CD4-positive, alpha-beta memory T cell (primary cell): ENCODE measurements around the gene GSTA1. TPM values are rescaled to one million over a fixed set of nuclear protein-coding genes. Genes with fewer than 3 reads are reported as not detected.
"Not testable (repeated sequence)": the region's sequence is repeated elsewhere in the genome, so short reads cannot be mapped to it uniquely, and the experiment has no call there.

Experiments
- CTCF ChIA-PET: fragments of 350-600 bp; sonication (Branson Sonifier 250); formaldehyde crosslinking; loops from one replicate; lab custom pipeline; 2021; ENCODE audit warnings: inconsistent platforms; ENCODE audit not compliant: partially characterized antibody; lab: Charles Lee
- POLR2A ChIA-PET: fragments of 350-600 bp; sonication (Branson Sonifier 250); formaldehyde crosslinking; loops from one replicate; lab custom pipeline; 2021; ENCODE audit not compliant: partially characterized antibody; lab: Charles Lee
- DNase-seq, 5 donors: peaks; one replicate each; pipeline versions ENCODE4 v3.0.0 to v3.0.0-alpha.2; 2020 to 2022; ENCODE audit warnings: mixed read lengths in 1 of 5
- H3K27ac ChIP-seq: one replicate; pipeline ENCODE4 v1.7.0; 2013; ENCODE audit warnings: low read depth, low read length
- H3K27me3 ChIP-seq: 2 replicates; pipeline ENCODE4 v1.7.0; 2013; ENCODE audit warnings: mild to moderate bottlenecking, low read length, moderate library complexity; ENCODE audit not compliant: insufficient read depth
- H3K36me3 ChIP-seq: 2 replicates; pipeline ENCODE4 v1.7.0; 2013; ENCODE audit warnings: mild to moderate bottlenecking, low read length, moderate library complexity; ENCODE audit not compliant: insufficient read depth
- H3K4me1 ChIP-seq: 2 replicates; pipeline ENCODE4 v1.7.0; 2013; ENCODE audit warnings: mild to moderate bottlenecking, low read length, moderate library complexity; ENCODE audit not compliant: insufficient read depth
- H3K4me3 ChIP-seq, 2 donors: one replicate each; pipeline ENCODE4 v1.7.0; 2013; ENCODE audit warnings: low read length in 2 of 2, mild to moderate bottlenecking in 1 of 2
- H3K9me3 ChIP-seq, 2 donors: one replicate each; pipeline ENCODE4 v1.7.0; 2013; ENCODE audit warnings: low read length in 2 of 2, control low read depth in 1 of 2; ENCODE audit not compliant: control insufficient read depth in 1 of 2
- H3K27ac Mint-ChIP-seq, 7 donors: one replicate each; pipeline ENCODE4 v1.8.0; 2020 to 2021; ENCODE audit warnings: mixed read lengths in 7 of 7, mild to moderate bottlenecking in 6 of 7, inconsistent platforms in 3 of 7, moderate library complexity in 3 of 7
- H3K27me3 Mint-ChIP-seq, 2 donors: one replicate each; pipeline ENCODE4 v1.8.0; 2020 to 2021; ENCODE audit warnings: mixed read lengths in 2 of 2
- H3K36me3 Mint-ChIP-seq, 2 donors: one replicate each; pipeline ENCODE4 v1.8.0; 2020 to 2021; ENCODE audit warnings: mixed read lengths in 2 of 2, inconsistent platforms in 1 of 2, mild to moderate bottlenecking in 1 of 2
- H3K4me1 Mint-ChIP-seq, 4 donors: one replicate each; pipeline ENCODE4 v1.8.0; 2020 to 2021; ENCODE audit warnings: mixed read lengths in 4 of 4, mild to moderate bottlenecking in 1 of 4
- H3K4me3 Mint-ChIP-seq, 8 donors: one replicate each; pipeline ENCODE4 v1.8.0; 2020 to 2021; ENCODE audit warnings: mixed read lengths in 8 of 8, mild to moderate bottlenecking in 7 of 8, moderate library complexity in 6 of 8, inconsistent platforms in 3 of 8
- H3K9me3 Mint-ChIP-seq, 8 donors: one replicate each; pipeline ENCODE4 v1.8.0; 2020 to 2021; ENCODE audit warnings: mixed read lengths in 8 of 8, mild to moderate bottlenecking in 5 of 8, inconsistent platforms in 3 of 8, moderate library complexity in 1 of 8
- intact Hi-C: fragments of 100-400 bp; cut with micrococcal nuclease; formaldehyde crosslinking; loops from one replicate; pipeline ENCODE4 v1.15.1; 2023
- polyA plus RNA-seq, 2 donors: library from polyadenylated mRNA; unstranded; fragments of 300-500 nt; fragmentation: Illumina TruSeq; gene quantifications; one replicate each; pipeline ENCODE4 v1.2.3, GENCODE V29; 2021
- total RNA-seq, 2 experiments: library from RNA; stranded (reverse); gene quantifications; one replicate each; pipeline ENCODE4 v1.2.3, GENCODE V29; 2021

GSTA1 gene
- total and polyA plus RNA-seq, 4 experiments from 2014 or later, result not detected

DNA sequence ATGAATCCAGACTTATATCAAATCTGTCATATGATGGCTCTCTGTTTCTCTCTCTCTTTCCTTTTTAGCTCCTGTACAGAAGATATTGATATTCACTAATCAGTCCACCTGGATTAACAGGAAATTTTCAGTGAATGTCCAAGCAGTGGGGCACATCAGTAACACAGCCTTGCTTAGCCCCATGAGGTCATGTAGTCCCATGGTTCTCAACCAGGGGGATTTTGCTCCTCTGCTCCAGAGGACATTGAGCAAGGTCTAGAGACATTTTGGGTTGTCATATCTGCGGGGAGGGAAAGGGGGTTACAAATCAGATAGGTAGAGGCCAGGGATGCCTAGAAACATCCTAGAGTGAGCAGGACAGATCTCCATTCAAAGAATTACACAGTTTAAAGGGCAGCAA, 810 bp downstream of the GSTA1 start:
- no peak for DNase-seq
- intact Hi-C loops, result no loop called here
- H3K4me1 ChIP-seq, result no peaks in the 10 kb centered on the region
- no peaks in the 10 kb centered on the region for H3K9me3 ChIP-seq
- no peak overlapping the region for H3K4me3 ChIP-seq
- H3K27me3 Mint-ChIP-seq, result peaks cover 19 to 27% of the 10 kb centered on the region in 2 donors
- H3K27ac Mint-ChIP-seq, result no peak overlapping the region
- H3K9me3 Mint-ChIP-seq, result no peaks in the 10 kb centered on the region
- no peaks in the 10 kb centered on the region for H3K27me3 ChIP-seq
- ChIA-PET CTCF (no interaction called here), POLR2A (no interaction called here)
- H3K4me1 Mint-ChIP-seq, result no peaks in the 10 kb centered on the region
- H3K36me3 ChIP-seq, result no peaks in the 10 kb centered on the region
- no peaks in the 10 kb centered on the region for H3K36me3 Mint-ChIP-seq
- H3K4me3 Mint-ChIP-seq, result no peak overlapping the region
- no peak overlapping the region for H3K27ac ChIP-seq

DNA sequence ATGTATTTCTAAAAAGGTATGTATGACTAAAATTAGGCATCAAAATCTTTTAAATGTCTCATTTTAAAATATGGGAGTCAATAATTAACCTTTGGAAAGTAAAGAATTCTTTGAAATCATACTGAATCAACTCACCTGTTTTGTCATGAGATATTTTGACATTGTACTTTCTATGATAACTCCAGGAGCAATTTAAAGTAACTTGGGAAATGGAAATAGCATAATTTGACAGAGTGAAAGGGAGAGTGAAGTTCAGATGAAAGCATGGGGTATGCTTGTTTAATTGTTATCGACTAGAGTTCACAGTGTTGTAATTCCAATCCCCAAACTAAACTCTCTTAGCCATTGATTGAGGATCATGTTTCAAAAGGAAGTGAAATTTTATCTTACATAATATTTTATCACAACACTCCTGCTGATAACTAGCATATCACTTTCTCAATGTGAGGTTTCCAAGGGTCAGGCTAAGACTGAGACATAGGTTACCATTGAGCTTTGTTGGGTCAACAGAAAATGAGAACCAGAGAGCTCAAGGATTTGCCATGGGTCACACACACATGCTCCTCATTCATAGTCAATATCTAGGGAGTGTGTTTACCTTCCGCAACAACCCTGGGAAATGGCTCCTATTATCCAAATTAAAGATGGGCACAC, 2.3 kb downstream of the GSTA1 start:
- Mint-ChIP-seq H3K9me3 (no peaks in the 10 kb centered on the region), H3K4me1 (no peaks in the 10 kb centered on the region), H3K27ac (no peak overlapping the region), H3K4me3 (no peak overlapping the region), H3K27me3 (peaks cover 20 to 31% of the 10 kb centered on the region in 2 donors), H3K36me3 (no peaks in the 10 kb centered on the region)
- Histone ChIP-seq H3K9me3 (no peaks in the 10 kb centered on the region), H3K36me3 (no peaks in the 10 kb centered on the region), H3K4me3 (no peak overlapping the region), H3K27me3 (no peaks in the 10 kb centered on the region), H3K4me1 (no peaks in the 10 kb centered on the region), H3K27ac (no peak overlapping the region)
- ChIA-PET CTCF (no interaction called here), POLR2A (no interaction called here)
- intact Hi-C loops, result no loop called here
- DNase-seq, result no peak

- H3K27me3 ChIP-seq, H3K27ac ChIP-seq, CTCF ChIA-PET, intact Hi-C loops, H3K27ac Mint-ChIP-seq, H3K9me3 Mint-ChIP-seq, H3K36me3 Mint-ChIP-seq, H3K4me3 Mint-ChIP-seq, H3K4me3 ChIP-seq, H3K9me3 ChIP-seq, H3K36me3 ChIP-seq, DNase-seq, POLR2A ChIA-PET, H3K4me1 Mint-ChIP-seq, H3K4me1 ChIP-seq: not testable (repeated sequence)
- peaks cover 22 to 27% of the 10 kb centered on the region in 2 donors for H3K27me3 Mint-ChIP-seq
Observed at GRCh38 chr6:52799272-52799671, 4.3 kb downstream of the GSTA1 start.

DNA sequence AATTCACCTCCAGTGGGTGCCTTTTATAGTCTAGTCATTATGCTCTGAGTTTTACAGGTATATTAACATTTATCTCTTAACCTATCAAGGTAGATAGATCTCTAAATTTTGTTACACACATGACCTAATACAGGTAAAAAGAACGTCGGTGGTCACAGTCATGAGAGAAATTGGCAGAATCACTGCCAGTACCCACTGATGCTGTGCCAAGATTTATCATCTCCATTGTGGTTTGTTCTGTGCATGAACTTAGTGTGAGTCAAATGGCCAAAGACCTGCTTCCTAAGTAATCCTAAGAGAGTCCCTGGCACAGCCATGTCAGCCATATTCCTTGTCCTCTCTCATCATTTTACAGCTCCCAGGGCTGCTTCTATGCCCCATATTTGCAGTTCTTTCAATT, 9.2 kb downstream of the GSTA1 start:
- H3K27me3 ChIP-seq, H3K4me3 Mint-ChIP-seq, intact Hi-C loops, H3K4me3 ChIP-seq, H3K4me1 ChIP-seq, H3K9me3 ChIP-seq, H3K27ac ChIP-seq, H3K27ac Mint-ChIP-seq, DNase-seq, POLR2A ChIA-PET, CTCF ChIA-PET, H3K4me1 Mint-ChIP-seq, H3K36me3 ChIP-seq, H3K36me3 Mint-ChIP-seq: not testable (repeated sequence)
- Mint-ChIP-seq H3K9me3 (peaks cover 0 to 14% (median 3%) of the 10 kb centered on the region in 8 donors), H3K27me3 (peaks cover 10 to 18% of the 10 kb centered on the region in 2 donors)

DNA sequence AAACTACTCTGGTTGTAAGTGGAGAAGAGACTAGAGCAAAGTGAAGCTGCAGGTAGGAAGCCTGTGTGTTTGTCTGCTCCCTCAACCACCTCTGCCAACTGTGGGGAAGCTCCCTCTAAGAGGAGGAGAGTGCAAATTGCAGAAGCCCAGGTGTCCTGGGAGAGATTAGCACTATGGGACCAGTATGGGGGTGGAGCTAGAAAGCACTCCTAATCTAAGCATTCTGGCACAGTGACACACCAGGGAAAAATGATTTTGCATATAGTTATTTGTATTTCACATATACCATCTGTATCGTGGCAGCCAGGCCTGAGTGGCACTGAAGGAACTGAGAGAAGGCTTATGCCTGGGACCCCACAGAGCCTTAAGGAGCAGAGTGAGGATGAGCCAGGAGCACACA, 12.8 kb downstream of the GSTA1 start:
- CTCF ChIA-PET, result no interaction called here
- Mint-ChIP-seq H3K4me3 (no peak overlapping the region), H3K27ac (no peak overlapping the region), H3K9me3 (peaks cover 0 to 14% (median 4%) of the 10 kb centered on the region in 8 donors), H3K27me3 (peaks cover 2 to 12% of the 10 kb centered on the region in 2 donors), H3K4me1 (no peaks in the 10 kb centered on the region), H3K36me3 (no peaks in the 10 kb centered on the region)
- Histone ChIP-seq H3K27ac (no peak overlapping the region), H3K27me3 (no peaks in the 10 kb centered on the region), H3K4me1 (no peaks in the 10 kb centered on the region), H3K36me3 (no peaks in the 10 kb centered on the region), H3K4me3 (no peak overlapping the region), H3K9me3 (no peaks in the 10 kb centered on the region)
- DNase-seq, result no peak
- POLR2A ChIA-PET, result no interaction called here
- intact Hi-C loops, result no loop called here

GRCh38 chr6:52789658-52790057, 14.0 kb downstream of the GSTA1 start:
- H3K36me3 ChIP-seq, H3K27ac Mint-ChIP-seq, H3K36me3 Mint-ChIP-seq: not testable (repeated sequence)

DNA sequence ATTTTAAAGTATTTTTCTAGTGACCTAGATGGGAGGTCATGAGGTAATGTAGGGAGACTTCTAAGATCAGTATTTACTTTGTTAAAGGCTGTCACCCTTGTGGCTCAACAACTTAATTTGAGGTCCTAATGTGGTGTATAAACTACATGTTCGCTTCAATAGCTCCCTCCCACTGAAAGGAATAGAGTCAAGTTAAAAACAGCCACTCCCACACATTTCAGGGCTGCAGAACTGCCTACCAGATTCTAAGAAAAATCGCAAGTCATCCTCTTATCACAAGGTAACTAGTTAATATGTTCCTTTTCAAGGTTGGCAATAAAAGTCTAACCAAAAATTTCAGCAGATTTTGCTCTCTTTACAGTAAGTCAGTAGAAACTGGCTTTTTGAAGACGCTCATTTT, 15.1 kb downstream of the GSTA1 start:
- POLR2A ChIA-PET, result no interaction called here
- H3K4me3 Mint-ChIP-seq, result no peak overlapping the region
- CTCF ChIA-PET, result no interaction called here

More at GRCh38 chr6:52789658-52790057, 14.0 kb downstream of the GSTA1 start:
- H3K4me3 ChIP-seq, H3K4me3 Mint-ChIP-seq, H3K27me3 ChIP-seq, H3K4me1 Mint-ChIP-seq, DNase-seq, H3K4me1 ChIP-seq, H3K27ac ChIP-seq, intact Hi-C loops, H3K9me3 ChIP-seq, POLR2A ChIA-PET, H3K27me3 Mint-ChIP-seq, CTCF ChIA-PET: not testable (repeated sequence)
- peaks cover 0 to 14% (median 4%) of the 10 kb centered on the region in 8 donors for H3K9me3 Mint-ChIP-seq

More for the DNA sequence above, 15.1 kb downstream of the GSTA1 start:
- Histone ChIP-seq H3K27me3 (no peaks in the 10 kb centered on the region), H3K27ac (no peak overlapping the region), H3K4me1 (no peaks in the 10 kb centered on the region), H3K36me3 (no peaks in the 10 kb centered on the region), H3K9me3 (no peaks in the 10 kb centered on the region), H3K4me3 (no peak overlapping the region)
- no peaks in the 10 kb centered on the region for H3K4me1 Mint-ChIP-seq
- H3K27ac Mint-ChIP-seq, result no peak overlapping the region
- intact Hi-C loops, result no loop called here
- H3K9me3 Mint-ChIP-seq, result peaks cover 0 to 12% (median 4%) of the 10 kb centered on the region in 8 donors
- peaks cover 2 to 7% of the 10 kb centered on the region in 2 donors for H3K27me3 Mint-ChIP-seq
- no peaks in the 10 kb centered on the region for H3K36me3 Mint-ChIP-seq
- no peak for DNase-seq
